Smooth muscle cell (in vitro differentiated cells): ENCODE data around the gene CXXC4. TPM values are rescaled to one million over a fixed set of nuclear protein-coding genes. Genes with fewer than 3 reads are reported as not detected.

Source experiments
- DNase-seq: peaks from one replicate; lab custom pipeline; 2025; ENCODE audit not compliant: unreplicated experiment; lab: John Stamatoyannopoulos, UW
- H2AFZ ChIP-seq: fragments of 200-600 bp; sonication (generic); 2 replicates; pipeline ENCODE4 v1.6.0; 2016; ENCODE audit warnings: antibody characterized with exemption, low read depth, mild to moderate bottlenecking
- H3F3A ChIP-seq: fragments of 200-600 bp; sonication (generic); 2 replicates; pipeline ENCODE4 v1.6.0; 2017; ENCODE audit warnings: antibody characterized with exemption, low read depth
- H3K27ac ChIP-seq: fragments of 200-600 bp; sonication (generic); 2 replicates; pipeline ENCODE4 v1.5.1; 2016; ENCODE audit warnings: low read depth, mild to moderate bottlenecking
- H3K27me3 ChIP-seq: fragments of 200-600 bp; sonication (generic); 2 replicates; pipeline ENCODE4 v1.6.1; 2016; ENCODE audit warnings: low read depth, mild to moderate bottlenecking
- H3K36me3 ChIP-seq: fragments of 200-600 bp; sonication (generic); 2 replicates; pipeline ENCODE4 v1.5.1; 2016; ENCODE audit warnings: low read depth
- H3K4me1 ChIP-seq: fragments of 200-600 bp; sonication (generic); 2 replicates; pipeline ENCODE4 v1.5.1; 2016; ENCODE audit warnings: low read depth
- H3K4me2 ChIP-seq: fragments of 200-600 bp; sonication (generic); 2 replicates; pipeline ENCODE4 v1.6.0; 2016; ENCODE audit warnings: mild to moderate bottlenecking
- H3K4me3 ChIP-seq: fragments of 200-600 bp; sonication (generic); 2 replicates; pipeline ENCODE4 v1.5.1; 2016; ENCODE audit warnings: mild to moderate bottlenecking
- H3K79me2 ChIP-seq: fragments of 200-600 bp; sonication (generic); 2 replicates; pipeline ENCODE4 v1.6.0; 2016; ENCODE audit warnings: low read depth, mild to moderate bottlenecking
- H3K9ac ChIP-seq: fragments of 200-600 bp; sonication (generic); 2 replicates; pipeline ENCODE4 v1.6.0; 2016; ENCODE audit warnings: low read depth
- H3K9me3 ChIP-seq: fragments of 200-600 bp; sonication (generic); replicated peaks from 2 replicates; pipeline ENCODE4 v1.5.1; 2016; ENCODE audit warnings: low read depth
- H4K20me1 ChIP-seq: fragments of 200-600 bp; sonication (generic); 2 replicates; pipeline ENCODE4 v1.6.0; 2016; ENCODE audit warnings: low read depth
- WGBS: methylation state at CpG from one replicate; pipeline ENCODE4 v1.1.7; 2016; ENCODE audit warnings: low lambda C conversion rate; 5-methylcytosine and 5-hydroxymethylcytosine counted together
- polyA plus RNA-seq: library from polyadenylated mRNA; unstranded; fragments of >200 nt; fragmentation: Nextera tagmentation; extraction: Ambion mirVana; gene quantifications from 2 replicates; pipeline ENCODE4 v1.2.1, GENCODE V29; 2016
- total RNA-seq: library from RNA; depleted of rRNA; stranded (reverse); fragments of >200 nt; gene quantifications from 2 replicates; pipeline ENCODE4 v1.2.3, GENCODE V29; 2014
- TF ChIP-seq, protein P1 (sequence below): fragments of 200-600 bp; sonication (generic); IDR thresholded peaks from 2 replicates; pipeline ENCODE4 v1.5.1; 2017; ENCODE audit warnings: borderline replicate concordance, mild to moderate bottlenecking, antibody characterized with exemption; ENCODE audit not compliant: insufficient read depth, poor library complexity, severe bottlenecking

Gene CXXC4
- total and polyA plus RNA-seq, 2 experiments from 2014 or later: 0.18 to 0.64 TPM

- Histone ChIP-seq H2AFZ (no peak overlapping the region), H3K27me3 (no peaks in the 10 kb centered on the region), H3K9me3 (no peaks in the 10 kb centered on the region), H3K4me2 (no peak overlapping the region), H3K79me2 (no peaks in the 10 kb centered on the region), H3K4me3 (no peak overlapping the region), H4K20me1 (no peaks in the 10 kb centered on the region), H3F3A (no peaks in the 10 kb centered on the region), H3K9ac (no peak overlapping the region), H3K4me1 (peaks cover 29% of the 10 kb centered on the region), H3K36me3 (no peaks in the 10 kb centered on the region), H3K27ac (no peak overlapping the region)
- no peak for DNase-seq
- 76% methylated on average over 2 of the region's 2 CpGs for WGBS
- TF ChIP-seq, protein P1, sequence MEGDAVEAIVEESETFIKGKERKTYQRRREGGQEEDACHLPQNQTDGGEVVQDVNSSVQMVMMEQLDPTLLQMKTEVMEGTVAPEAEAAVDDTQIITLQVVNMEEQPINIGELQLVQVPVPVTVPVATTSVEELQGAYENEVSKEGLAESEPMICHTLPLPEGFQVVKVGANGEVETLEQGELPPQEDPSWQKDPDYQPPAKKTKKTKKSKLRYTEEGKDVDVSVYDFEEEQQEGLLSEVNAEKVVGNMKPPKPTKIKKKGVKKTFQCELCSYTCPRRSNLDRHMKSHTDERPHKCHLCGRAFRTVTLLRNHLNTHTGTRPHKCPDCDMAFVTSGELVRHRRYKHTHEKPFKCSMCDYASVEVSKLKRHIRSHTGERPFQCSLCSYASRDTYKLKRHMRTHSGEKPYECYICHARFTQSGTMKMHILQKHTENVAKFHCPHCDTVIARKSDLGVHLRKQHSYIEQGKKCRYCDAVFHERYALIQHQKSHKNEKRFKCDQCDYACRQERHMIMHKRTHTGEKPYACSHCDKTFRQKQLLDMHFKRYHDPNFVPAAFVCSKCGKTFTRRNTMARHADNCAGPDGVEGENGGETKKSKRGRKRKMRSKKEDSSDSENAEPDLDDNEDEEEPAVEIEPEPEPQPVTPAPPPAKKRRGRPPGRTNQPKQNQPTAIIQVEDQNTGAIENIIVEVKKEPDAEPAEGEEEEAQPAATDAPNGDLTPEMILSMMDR: no peak
Measured at GRCh38 chr4:104486716-104487504, 7.8 kb downstream of the CXXC4 start.

GRCh38 chr4:104475652-104476051, 19.0 kb downstream of the CXXC4 start:
- WGBS: 60% methylated on average over 4 of the region's 4 CpGs
- TF ChIP-seq, protein P1: no peak

GRCh38 chr4:104472766-104473165, 21.9 kb downstream of the CXXC4 start:
- Histone ChIP-seq H3K27ac (no peak overlapping the region), H3K27me3 (no peaks in the 10 kb centered on the region), H3K79me2 (no peaks in the 10 kb centered on the region), H3K9me3 (no peaks in the 10 kb centered on the region), H3K4me1 (peaks cover 46% of the 10 kb centered on the region), H2AFZ (no peak overlapping the region), H3F3A (no peaks in the 10 kb centered on the region), H3K4me3 (no peak overlapping the region), H3K9ac (no peak overlapping the region), H3K4me2 (no peak overlapping the region), H3K36me3 (no peaks in the 10 kb centered on the region), H4K20me1 (no peaks in the 10 kb centered on the region)
- DNase-seq: no peak
- WGBS: 90% methylated on average over 1 of the region's 1 CpG
- TF ChIP-seq, protein P1: no peak

More at GRCh38 chr4:104475652-104476051, 19.0 kb downstream of the CXXC4 start:
- H3K4me3 ChIP-seq: no peak overlapping the region
- no peaks in the 10 kb centered on the region for H3K36me3 ChIP-seq
- no peak overlapping the region for H3K27ac ChIP-seq
- no peak for DNase-seq
- no peaks in the 10 kb centered on the region for H3K9me3 ChIP-seq
- no peaks in the 10 kb centered on the region for H3K27me3 ChIP-seq
- no peak overlapping the region for H2AFZ ChIP-seq
- H3K9ac ChIP-seq: no peak overlapping the region
- H3K79me2 ChIP-seq: no peaks in the 10 kb centered on the region
- H3K4me2 ChIP-seq: no peak overlapping the region
- no peaks in the 10 kb centered on the region for H3F3A ChIP-seq
- peaks cover 45% of the 10 kb centered on the region for H3K4me1 ChIP-seq
- no peaks in the 10 kb centered on the region for H4K20me1 ChIP-seq

- H4K20me1 ChIP-seq: no peaks in the 10 kb centered on the region
- 90% methylated on average over 1 of the region's 1 CpG for WGBS
- H3K36me3 ChIP-seq: no peaks in the 10 kb centered on the region
- H3K9ac ChIP-seq: no peak overlapping the region
- no peak for DNase-seq
- H3K9me3 ChIP-seq: no peaks in the 10 kb centered on the region
- no peak overlapping the region for H3K4me2 ChIP-seq
- H3K27me3 ChIP-seq: no peaks in the 10 kb centered on the region
- no peaks in the 10 kb centered on the region for H3K79me2 ChIP-seq
- TF ChIP-seq, protein P1: no peak
- H2AFZ ChIP-seq: no peak overlapping the region
- H3K4me1 ChIP-seq: peaks cover 27% of the 10 kb centered on the region
- H3K4me3 ChIP-seq: no peak overlapping the region
- no peaks in the 10 kb centered on the region for H3F3A ChIP-seq
- H3K27ac ChIP-seq: no peak overlapping the region
Measured at GRCh38 chr4:104470770-104471169, 23.9 kb downstream of the CXXC4 start.
